GM12878 (cell line): ENCODE measurements around the gene CAPN9.

ENCODE experiments used
- ATF3 ChIP-seq: IDR thresholded peaks from 2 replicates; pipeline ENCODE4 v1.6.1; 2011; ENCODE audit warnings: low read depth, mild to moderate bottlenecking, low read length, moderate library complexity, borderline replicate concordance; ENCODE audit errors: extremely low read depth
- CTCF ChIP-seq, 3 experiments: IDR thresholded peaks in 2 of 3; conservative IDR thresholded peaks in 1 of 3; 2 replicates each; pipeline ENCODE4 v1.5.1; 2011; ENCODE audit warnings: low read depth in 3 of 3, low read length in 3 of 3, mild to moderate bottlenecking in 3 of 3, control low read depth in 2 of 3, moderate library complexity in 2 of 3, inconsistent platforms in 1 of 3, mixed read lengths in 1 of 3; ENCODE audit not compliant: control insufficient read depth in 2 of 3, insufficient read depth in 1 of 3; ENCODE audit errors: extremely low read depth in 1 of 3
- EZH2 ChIP-seq: IDR thresholded peaks from 2 replicates; pipeline ENCODE4 v1.6.1; 2012; ENCODE audit warnings: low read depth, mild to moderate bottlenecking, control low read depth, inconsistent platforms, low read length, borderline replicate concordance; ENCODE audit not compliant: control insufficient read depth
- KDM1A ChIP-seq: fragments of 200-600 bp; sonication (generic); IDR thresholded peaks from 2 replicates; pipeline ENCODE4 v1.6.1; 2016; ENCODE audit warnings: borderline replicate concordance
- POLR2A ChIP-seq: IDR thresholded peaks from 2 replicates; pipeline ENCODE4 v1.6.1; 2011; ENCODE audit warnings: low read depth, mild to moderate bottlenecking, low read length
- POLR2AphosphoS5 ChIP-seq: IDR thresholded peaks from 2 replicates; pipeline ENCODE4 v1.6.1; 2011; ENCODE audit warnings: mild to moderate bottlenecking, low read length, inconsistent platforms
- TF ChIP-seq, protein P1 (sequence below): fragments of 450-650 bp; IDR thresholded peaks from 2 replicates; pipeline ENCODE4 v1.6.1; 2017; ENCODE audit warnings: mild to moderate bottlenecking, moderate library complexity

DNA sequence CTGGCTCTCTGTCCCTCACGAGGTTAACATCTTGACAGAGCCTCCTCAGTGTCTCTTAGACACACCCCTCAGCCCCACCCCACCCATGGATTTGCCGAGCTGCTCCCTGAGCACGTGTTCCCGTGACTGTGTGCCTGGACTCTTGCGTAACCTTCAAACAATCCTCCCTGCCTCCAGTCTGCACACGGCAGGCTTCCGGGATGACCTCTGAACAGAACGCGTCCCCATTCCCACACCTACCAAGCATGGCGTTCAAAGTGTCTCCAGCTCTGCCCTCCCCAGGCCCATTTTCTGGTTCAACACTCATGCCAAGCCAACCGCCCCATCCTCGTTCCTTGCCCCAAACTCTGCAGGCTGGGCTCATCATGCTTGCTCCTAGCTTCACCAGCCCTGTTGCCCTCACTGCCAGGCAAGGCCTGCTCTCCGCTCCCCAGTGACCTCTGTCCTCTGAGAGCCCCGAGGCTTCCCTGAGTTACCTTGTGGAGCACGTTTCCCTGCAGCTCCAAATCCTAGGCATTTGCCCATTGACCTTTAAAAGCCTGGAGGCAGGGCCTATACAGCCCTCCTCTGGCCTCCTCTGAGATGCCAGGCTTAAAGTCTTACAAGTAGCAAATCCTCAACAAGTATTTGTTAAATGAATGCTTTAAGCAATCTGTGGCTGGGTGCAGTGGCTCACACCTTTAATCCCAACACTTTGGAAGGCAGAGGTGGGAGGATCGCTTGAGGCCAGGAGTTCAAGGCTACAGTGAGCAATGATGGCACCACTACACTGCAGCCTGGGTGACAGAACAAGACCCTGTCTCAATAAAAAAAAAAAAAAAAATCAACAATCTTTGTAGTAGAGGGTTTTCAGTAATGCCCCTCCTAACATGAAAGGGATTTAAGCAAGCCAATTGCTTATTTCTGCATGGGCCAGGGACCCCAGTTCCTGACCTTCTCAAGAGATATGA lies 38.3 kb upstream of the CAPN9 start:
- TF ChIP-seq KDM1A (no peak), CTCF (IDR thresholded peaks at IDR 0.05 in 2 of 3, conservative IDR thresholded peaks at IDR 0.05 in 1 of 3; ENCODE audit: control insufficient read depth in 2 of 3, extremely low read depth in 1 of 3, insufficient read depth in 1 of 3, low read depth in 3 of 3, low read length in 3 of 3) (no peak), POLR2A (no peak), POLR2AphosphoS5 (no peak), EZH2 (no peak), ATF3 (no peak)
- TF ChIP-seq, protein P1, sequence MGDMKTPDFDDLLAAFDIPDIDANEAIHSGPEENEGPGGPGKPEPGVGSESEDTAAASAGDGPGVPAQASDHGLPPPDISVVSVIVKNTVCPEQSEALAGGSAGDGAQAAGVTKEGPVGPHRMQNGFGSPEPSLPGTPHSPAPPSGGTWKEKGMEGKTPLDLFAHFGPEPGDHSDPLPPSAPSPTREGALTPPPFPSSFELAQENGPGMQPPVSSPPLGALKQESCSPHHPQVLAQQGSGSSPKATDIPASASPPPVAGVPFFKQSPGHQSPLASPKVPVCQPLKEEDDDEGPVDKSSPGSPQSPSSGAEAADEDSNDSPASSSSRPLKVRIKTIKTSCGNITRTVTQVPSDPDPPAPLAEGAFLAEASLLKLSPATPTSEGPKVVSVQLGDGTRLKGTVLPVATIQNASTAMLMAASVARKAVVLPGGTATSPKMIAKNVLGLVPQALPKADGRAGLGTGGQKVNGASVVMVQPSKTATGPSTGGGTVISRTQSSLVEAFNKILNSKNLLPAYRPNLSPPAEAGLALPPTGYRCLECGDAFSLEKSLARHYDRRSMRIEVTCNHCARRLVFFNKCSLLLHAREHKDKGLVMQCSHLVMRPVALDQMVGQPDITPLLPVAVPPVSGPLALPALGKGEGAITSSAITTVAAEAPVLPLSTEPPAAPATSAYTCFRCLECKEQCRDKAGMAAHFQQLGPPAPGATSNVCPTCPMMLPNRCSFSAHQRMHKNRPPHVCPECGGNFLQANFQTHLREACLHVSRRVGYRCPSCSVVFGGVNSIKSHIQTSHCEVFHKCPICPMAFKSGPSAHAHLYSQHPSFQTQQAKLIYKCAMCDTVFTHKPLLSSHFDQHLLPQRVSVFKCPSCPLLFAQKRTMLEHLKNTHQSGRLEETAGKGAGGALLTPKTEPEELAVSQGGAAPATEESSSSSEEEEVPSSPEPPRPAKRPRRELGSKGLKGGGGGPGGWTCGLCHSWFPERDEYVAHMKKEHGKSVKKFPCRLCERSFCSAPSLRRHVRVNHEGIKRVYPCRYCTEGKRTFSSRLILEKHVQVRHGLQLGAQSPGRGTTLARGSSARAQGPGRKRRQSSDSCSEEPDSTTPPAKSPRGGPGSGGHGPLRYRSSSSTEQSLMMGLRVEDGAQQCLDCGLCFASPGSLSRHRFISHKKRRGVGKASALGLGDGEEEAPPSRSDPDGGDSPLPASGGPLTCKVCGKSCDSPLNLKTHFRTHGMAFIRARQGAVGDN: no peak
